Measurements from ENCODE around the gene NRN1L.
"Not testable (repeated sequence)": the region's sequence is repeated elsewhere in the genome, so short reads cannot be mapped to it uniquely, and the experiment has no call there.

Gene NRN1L

DNA sequence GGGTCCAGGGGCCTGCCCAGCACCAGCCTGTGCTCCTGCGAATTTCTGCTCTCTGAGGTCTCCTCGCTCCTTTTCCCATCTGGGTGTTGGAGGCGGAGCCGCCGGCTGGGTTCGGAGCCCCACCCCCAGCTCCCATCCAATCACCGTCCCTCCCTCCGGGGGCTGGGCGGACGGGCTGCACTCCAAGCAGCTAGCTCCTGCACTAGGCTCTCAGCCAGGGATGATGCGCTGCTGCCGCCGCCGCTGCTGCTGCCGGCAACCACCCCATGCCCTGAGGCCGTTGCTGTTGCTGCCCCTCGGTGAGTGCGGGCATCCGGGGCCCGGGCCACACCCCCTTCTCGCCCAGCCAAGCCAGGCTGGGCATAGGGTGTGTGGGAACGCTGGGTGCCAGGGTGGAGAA lies at the start of gene NRN1L:
TSS of gene NRN1L (plus strand) at position 202 of the 400 bp plus-strand sequence. CDS start at position 221, 19 bp downstream.
- DNase-seq: no peak

DNA sequence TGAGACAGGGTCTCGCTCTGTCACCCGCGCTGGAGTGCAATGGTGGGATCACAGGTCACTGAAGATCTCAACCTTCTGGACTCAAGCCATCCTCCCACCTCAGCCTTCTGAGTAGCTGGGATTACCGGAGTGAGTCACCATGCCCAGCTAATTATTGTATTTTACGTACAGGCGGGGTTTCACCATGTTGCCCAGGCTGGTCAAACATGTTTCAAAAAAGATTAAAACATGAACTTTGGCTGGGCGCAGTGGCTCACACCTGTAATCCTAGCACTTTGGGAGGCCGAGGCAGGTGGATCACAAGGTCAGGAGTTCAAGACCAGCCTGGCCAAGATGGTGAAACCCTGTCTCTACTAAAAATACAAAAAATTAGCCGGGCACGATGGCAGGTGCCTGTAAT lies 47.5 kb upstream of the NRN1L start:
- not testable (repeated sequence) for DNase-seq

DNA sequence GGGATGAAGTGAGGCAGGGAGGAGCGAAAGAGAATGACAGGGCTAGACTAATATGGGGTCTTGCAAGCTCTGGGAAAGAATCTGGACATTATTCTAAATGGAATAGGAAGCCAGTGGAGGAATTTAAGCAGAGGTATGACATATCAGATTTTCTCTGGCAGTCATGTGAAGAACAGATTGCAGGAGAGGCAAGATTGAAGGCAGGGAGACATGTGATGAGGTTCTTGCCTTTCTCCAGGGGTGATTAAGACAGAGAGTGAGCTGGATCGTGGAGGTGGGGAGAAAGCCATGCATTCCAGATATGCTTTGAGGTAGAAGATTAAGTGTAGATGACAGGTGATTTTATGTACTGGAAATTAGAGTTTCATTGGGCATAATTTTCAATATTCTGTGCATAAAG lies 46.9 kb upstream of the NRN1L start:
- DNase-seq: no peak

DNA sequence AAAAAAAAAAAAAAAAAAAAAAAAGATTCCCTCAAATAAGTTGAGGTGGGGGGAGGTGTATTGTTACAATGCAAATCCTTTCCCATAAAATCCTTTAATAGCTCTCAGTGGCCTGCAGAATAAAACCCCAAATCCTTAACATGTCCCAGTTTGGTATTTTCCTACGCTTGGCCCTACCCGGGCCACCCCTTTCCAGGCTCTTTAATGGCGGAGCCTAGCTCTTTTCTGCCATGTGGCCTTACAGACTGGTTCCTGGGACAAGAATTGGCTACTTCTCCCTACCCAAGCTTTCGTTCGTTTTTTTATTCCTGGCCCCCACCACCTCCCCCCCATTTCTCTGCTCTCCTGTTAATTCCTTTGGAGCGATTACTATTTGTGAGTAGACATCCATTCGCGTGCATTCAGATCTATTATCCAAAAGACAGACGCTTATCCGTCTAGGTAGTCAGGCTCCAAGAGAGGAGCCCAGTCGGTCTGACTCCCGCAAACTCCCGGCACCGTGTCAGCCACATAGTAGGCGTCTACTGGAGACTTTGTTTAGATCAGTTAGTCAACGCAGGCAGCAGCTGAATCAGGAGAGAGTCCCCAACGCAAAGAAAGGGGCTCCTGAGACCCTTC lies 43.4 kb upstream of the NRN1L start:
- DNase-seq: no peak

DNA sequence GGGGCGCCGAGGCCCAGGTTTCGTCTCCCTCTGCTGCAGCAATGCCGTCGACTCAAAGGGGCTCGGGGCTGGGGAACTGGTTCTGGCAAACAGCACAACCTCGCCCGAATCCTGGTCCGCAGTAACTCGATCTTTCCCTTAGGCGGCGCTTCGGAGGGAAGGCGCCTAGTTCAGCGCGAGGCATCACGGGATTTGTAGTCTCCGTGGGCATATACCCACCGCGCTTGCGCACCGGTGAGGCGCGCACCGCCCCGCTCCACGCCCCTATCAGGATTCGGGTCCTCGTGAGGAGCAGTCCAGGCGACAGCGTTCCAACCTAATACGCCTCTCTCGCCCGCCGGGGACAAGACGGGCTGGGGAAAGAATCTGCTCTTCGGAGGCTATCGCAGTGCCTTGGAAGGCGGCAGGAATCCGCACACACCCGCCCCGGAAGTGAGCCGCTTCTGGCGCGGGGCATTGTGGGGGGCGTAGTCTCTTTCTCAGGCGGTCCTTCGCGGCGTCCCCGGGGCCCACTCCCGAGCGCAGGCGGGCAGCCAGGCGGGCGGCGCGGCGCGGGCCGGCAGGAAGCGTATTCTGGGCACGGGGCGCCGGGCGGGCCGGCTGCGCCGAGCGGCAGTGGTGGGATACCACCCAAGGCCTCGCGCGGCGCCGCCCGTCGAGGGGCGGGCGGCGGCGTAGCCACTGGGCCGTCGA lies 42.7 kb upstream of the NRN1L start, which contains the start of gene THAP11:
TSS of gene THAP11 (plus strand) at position 505 of the 693 bp plus-strand sequence. CDS start 235 bp downstream, outside the sequence.
- peak; percentile 92 for DNase-seq

DNA sequence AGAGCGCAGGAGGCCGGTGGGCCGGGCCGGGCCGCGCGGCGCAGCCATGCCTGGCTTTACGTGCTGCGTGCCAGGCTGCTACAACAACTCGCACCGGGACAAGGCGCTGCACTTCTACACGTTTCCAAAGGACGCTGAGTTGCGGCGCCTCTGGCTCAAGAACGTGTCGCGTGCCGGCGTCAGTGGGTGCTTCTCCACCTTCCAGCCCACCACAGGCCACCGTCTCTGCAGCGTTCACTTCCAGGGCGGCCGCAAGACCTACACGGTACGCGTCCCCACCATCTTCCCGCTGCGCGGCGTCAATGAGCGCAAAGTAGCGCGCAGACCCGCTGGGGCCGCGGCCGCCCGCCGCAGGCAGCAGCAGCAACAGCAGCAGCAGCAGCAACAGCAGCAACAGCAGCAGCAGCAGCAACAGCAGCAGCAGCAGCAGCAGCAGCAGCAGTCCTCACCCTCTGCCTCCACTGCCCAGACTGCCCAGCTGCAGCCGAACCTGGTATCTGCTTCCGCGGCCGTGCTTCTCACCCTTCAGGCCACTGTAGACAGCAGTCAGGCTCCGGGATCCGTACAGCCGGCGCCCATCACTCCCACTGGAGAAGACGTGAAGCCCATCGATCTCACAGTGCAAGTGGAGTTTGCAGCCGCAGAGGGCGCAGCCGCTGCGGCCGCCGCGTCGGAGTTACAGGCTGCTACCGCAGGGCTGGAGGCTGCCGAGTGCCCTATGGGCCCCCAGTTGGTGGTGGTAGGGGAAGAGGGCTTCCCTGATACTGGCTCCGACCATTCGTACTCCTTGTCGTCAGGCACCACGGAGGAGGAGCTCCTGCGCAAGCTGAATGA lies 42.0 kb upstream of the NRN1L start:
- DNase-seq: peak; percentile 60

DNA sequence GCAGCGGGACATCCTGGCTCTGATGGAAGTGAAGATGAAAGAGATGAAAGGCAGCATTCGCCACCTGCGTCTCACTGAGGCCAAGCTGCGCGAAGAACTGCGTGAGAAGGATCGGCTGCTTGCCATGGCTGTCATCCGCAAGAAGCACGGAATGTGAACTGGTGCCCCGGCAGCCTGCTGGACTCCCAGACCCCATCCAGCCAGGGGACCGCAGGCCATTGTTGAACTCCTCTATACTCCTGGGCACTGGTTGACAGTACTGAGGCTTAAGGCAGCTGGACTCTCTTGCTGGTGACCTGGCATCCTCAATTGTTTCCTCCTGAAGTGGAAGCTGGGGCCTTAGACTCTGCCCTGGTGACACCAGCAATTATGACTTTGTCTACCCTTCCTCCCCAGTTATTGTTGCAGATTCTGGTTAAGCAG lies 41.3 kb upstream of the NRN1L start:
- DNase-seq: no peak

DNA sequence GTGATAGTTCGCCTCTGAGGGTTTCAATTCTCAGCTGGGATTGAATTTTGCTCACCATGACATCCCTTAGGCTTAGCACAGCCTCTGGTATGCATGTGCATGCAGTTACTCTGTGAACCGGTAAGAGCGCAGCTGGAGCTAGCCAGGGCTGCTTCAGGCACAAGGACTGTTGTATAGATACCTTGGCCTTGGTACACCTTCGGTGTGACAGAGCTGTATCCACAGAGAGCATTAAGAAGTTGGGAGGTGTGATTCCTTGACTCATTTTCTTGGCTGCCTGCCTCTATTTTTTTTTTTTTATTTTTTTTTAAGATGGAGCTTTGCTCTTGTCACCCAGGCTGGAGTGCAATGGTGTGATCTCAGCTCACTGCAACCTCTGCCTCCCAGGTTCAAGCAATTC lies 40.2 kb upstream of the NRN1L start:
- no peak for DNase-seq

DNA sequence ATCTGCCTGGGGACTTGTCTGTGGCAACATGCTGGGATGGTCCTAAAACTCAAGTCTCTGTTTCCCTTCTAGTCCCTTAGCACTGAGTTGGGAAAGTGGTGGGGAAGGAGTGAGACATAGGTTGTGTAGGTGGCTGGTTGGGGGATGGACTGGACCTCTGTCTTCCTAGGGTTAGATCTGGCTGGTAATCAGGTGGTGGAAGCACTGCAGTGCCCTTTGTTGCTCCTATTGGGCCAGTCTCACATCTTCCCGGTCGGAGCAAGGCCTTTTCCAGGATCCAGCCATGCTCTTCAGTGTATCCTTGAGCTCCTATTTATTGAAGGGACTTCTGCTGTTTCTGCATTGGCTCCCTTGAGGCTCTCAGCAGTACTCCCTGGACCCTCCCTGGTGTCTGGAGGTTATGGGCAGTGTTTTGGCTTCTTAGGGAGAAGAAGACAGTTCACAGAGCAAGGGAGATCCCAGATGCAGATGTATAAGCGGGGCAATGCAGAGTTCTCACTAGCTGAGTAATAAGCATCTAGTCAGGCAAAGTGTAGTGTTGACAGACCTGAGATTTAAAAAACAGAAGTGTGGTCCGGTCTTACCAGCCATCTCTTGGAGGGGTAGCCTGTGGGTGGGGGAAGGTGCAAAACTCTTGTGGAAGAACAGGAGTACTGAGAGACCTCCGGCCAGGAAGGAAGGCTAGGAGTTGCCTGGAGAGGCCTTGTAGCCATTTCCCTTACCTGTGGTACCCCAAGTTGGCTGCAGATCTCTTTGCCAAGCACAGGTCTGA lies 39.2 kb upstream of the NRN1L start:
- no peak for DNase-seq

DNA sequence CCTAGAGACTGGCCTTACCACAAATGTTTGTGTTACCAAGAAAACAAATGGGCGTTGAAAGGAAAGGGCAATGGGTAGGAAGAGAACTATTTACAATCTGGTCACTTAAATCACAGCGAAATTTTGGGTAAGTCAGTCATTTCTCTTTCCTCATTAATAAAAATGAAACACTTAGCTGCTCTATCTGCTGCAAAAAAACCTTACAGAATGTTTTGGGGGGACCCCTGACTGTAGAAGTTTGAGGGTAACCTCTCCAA lies 38.7 kb upstream of the NRN1L start:
- DNase-seq: no peak

DNA sequence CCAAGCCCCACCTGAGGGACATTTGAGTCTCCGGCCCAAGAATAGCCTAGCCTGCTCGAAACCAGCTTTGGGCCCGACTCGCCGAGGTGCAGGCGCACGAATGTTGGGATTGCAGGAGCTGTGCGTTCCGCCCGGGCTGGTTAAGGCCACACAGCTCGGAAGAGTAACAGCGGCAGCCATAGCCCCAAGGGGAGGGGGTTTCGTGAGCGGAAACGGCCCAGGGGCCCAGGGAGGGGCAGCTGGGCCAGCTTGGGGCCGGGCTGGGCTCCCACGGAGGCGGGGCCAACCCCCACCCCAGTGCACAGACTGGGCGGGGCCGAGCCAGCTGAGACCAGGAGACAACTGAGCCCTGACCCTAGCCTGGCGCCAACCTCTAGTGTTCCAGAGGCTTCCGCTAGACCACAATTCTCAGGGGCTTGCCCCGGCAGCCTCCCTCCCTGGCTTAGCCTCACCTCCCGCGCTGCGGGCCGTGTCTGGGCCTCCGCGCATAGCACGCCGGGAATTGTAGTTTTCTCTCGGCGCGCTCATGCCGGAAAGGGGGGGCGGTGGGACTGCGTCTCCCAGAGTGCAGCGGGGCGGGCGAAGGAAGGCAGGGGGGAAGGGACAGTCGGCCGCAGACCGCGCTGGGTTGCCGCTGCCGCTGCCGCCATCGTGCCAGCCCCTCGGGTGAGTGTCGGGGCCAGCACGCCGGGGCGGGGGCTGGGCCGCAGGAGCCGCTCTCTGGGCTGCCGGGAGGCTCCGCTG lies 38.2 kb upstream of the NRN1L start, which contains the start of gene NUTF2:
TSS of gene NUTF2 (plus strand) at position 614 of the 744 bp plus-strand sequence. CDS start 18,198 bp downstream, outside the sequence.
- peak; percentile 95 for DNase-seq

DNA sequence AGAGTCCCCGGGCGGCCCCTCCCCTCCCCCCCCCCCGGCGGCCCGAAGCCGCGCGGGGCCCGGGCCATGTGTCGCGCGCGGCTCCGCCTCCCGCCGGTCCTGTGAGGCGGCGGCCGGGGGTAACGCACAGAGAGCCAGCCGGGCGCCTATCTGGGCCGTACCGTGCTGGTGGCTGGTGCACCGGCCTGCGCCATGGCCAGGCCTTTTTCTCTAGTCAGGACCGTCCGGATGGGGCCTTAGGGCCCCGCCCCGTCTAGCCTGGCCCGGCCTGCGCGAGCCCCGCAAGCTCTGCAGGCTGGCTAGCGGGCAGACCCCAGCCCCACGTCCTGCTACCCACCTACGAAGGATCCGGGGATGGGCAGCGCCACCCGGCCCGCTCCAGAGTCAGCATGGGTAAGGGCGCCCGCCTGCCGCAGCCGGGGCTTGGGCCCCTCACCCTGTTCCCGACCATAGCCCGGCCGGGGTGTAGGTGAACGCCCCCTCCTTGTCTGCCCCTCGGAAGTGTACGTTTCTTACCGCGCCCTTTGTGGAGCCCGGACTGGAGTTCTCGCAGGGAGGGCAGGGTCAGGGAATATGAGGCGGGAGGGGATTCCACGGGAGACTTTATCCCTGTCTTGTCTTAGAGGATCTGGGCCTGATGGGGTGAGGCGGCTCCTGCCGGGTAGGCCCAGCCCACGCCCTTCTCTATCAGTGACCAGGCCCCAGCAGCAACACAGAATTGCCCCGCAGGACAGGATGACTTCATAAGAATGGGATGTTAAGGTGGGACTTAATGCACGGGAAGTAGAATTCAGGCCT lies 37.4 kb upstream of the NRN1L start, which contains the start of gene CENPT:
TSS of gene CENPT (minus strand) at position 630 of the 798 bp plus-strand sequence. CDS start 13,834 bp downstream, outside the sequence.
- DNase-seq: no peak

DNA sequence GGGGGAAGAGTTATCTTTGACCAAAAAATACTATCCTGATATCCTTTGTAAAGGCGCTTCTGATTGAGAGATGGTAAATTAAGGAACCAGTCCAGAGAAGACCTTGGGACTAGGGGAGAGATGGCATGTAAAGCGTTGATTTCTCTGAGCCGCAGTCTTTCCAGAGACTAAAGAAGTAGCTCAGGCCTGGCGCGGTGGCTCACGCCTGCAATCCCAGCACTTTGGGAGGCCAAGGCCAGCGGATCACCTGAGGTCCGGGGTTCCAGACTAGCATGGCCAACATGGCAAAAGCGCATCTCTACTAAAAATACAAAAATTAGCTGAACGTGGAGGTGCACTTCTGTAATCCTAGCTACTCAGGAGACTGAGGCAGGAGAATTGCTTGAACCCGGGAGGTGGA lies 36.6 kb upstream of the NRN1L start:
- no peak for DNase-seq

DNA sequence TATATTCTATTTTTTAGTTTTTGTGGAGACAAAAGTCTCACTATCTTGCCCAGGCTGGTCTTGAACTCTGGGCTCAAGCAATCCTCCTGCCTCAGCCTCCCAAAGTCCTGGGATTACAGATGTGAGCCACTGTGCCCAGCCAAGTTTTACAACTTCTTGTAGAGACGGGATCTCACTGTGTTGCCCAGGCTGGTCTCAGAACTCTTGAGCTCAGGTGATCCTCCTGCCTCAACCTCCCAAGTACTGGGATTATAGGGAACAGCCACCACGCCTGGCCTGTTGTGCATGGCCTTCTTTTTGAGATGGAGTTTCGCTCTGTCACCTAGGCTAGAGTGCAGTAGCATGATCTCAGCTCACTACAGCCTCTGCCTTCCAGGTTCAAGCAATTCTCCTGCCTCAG lies 31.0 kb upstream of the NRN1L start:
- no peak for DNase-seq

DNA sequence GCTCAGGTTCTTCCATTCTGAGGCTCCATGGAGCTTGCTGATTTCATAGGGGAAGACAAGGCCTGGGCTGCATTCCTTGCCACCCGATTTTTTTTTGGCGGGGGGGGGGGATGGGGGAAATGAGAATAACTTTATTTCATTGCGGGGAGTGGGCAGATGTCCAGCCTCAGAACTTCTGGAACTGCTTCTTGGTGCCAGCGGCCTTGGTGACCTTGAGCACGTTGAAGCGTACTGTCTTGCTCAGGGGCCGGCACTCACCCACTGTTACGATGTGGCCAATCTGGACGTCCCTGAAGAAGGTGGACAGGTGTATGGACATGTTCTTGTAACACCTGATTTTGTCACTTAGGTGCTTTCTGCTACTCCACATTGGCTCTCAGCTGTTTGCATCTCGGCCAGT lies 28.9 kb upstream of the NRN1L start:
- DNase-seq: no peak

DNA sequence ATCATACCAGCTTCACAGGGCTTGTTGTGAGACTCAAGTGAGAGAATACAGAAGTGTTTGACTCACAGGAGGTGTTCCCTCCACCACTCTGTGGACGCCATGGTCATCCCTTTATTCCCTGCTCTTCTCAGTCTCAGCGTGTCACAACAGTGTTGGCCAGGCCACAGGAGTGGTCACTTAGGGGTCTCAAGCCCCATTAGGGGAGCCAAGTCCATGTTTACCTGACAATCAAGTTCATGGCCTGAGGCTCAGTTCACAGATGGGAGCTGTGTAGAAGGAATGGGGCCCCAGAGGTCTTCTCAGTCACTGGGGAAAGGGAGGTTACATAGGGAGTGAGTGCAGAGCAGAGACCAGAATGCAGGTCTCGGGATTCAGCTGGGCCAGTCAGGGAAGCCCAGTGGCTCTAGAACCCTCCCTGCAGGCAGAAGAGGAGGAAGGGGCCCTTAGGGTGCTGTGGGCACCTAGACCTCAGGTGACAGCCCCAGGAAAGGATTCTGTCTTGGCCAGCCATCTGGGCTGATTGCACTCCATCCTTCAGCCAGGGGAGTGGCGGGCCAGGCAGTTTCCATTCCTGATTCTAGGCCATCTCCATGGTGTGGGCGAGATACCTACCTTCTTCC lies 27.6 kb upstream of the NRN1L start:
- no peak for DNase-seq

DNA sequence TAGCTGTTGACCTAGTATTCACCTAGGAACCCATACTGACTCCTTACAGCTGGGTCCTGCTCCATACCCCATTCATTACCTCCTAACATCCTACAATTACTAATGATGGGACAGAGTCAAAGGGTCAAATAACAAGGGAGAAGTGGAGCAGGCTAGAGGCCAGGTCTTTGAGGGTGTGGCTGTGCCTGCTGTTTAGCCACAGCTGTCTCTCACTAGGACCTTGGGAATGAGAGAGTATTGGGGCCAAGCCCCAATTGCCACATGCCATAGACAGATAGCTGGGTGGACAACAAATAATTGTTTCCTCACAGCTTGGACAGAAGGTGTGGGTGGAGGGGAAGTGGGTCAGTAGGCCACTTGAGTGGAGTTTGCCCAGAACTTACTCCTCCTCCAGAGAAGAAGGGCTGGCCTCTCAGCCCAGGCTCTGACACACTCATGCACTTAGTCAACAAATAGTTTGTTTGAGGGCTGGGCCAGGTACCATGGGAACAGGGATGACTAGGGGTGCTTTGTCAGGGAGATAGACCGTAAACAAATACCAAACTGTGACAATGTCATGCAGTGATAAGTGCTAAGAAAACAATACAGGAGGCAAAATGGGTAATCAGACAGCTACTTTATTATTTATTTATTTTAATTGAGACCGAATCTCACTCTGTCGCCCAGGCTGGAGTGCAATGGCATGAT lies 27.0 kb upstream of the NRN1L start:
- DNase-seq: no peak

DNA sequence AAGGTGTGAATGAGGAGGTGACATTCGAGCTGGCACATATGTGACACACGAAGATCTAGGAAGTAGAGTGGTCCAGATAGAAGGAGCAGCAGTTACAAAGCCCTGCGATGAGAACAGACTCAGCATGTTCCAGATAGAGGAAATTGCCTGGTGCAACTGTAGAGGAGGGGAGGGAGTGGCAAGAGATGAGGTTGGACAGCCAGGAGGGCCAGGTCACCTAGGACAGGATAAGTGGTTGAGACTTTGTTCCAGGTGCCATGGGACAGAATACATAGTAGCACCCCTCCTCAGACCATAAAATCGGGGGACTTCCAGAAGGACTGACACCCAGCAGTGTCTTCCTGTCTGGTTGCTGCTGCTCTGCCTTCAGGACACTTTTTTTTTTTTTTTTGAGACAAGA lies 26.2 kb upstream of the NRN1L start:
- DNase-seq: no peak

DNA sequence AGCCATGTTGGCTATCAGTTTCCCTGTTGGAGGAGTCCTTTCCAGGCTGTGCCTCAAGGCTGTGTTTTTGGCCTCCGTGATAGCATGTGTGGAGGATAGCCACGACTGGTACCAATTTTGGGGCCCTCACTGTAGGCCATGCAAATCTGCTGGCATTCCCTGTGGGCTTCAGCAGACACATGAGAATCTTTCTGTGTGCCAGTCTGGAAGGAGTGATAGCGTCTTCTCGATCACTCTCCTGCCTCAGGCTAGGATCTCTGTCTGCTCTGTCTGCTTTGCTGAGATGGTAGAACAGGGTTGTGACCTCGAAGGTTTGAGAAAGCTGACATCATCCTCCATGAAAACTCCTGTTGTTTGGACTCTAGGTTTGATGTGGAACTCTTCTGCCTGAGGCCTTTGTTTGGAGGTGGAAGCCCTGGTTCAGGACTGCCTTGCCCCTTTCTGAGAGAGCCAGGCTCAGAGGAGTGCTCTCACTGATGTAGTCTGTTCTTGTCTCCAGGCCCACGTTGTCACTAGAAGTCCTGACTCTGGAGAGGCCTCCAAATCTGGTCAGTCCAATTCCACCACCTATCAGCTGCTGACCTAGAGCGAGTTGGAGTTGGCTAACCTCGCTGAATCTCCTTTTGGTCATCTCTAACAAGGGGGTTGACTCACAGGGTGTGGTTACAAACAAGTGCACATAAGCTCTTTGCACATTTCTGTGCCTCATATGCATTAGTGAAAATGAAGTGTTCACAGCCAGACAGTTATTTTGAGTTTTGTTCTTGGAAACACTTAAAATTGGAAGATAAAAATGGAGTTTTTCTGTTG lies 23.9 kb upstream of the NRN1L start:
- DNase-seq: no peak
